Endothelial cell of umbilical vein (primary cell): ENCODE results near the gene BAMBI. TPM values are rescaled to one million over a fixed set of nuclear protein-coding genes. Genes with fewer than 3 reads are reported as not detected.

Experiments used
- BruUV-seq: library from RNA; stranded (reverse); fragments of 400-500 nt; replicated peaks from 2 replicates; lab custom pipeline; 2021; lab: Mats Ljungman, UMichigan
- CTCF ChIA-PET: fragments of 300-600, 350-600 bp; sonication (Branson Sonifier 250); formaldehyde crosslinking; loops from one replicate; lab custom pipeline; 2021; ENCODE audit warnings: antibody characterized with exemption, inconsistent platforms; lab: Charles Lee
- POLR2A ChIA-PET: fragments of 300-600, 350-600 bp; sonication (Branson Sonifier 250); formaldehyde crosslinking; loops from one replicate; lab custom pipeline; 2021; ENCODE audit warnings: antibody characterized with exemption, inconsistent platforms; lab: Charles Lee
- DNase-seq: peaks from one replicate; pipeline ENCODE4 v3.0.0-alpha.2; 2011; ENCODE audit warnings: low read depth, low spot score
- FAIRE-seq: peaks from 2 replicates; lab custom pipeline; 2011; peaks lifted over from hg19 to GRCh38; lab: Jason Lieb, UNC
- H2AFZ ChIP-seq: 2 replicates; pipeline ENCODE4 v1.6.0; 2012; ENCODE audit warnings: low read depth, low read length, control low read depth, inconsistent platforms
- H3K27ac ChIP-seq: 2 replicates; pipeline ENCODE4 v1.5.1; 2011; ENCODE audit warnings: low read depth, mild to moderate bottlenecking, control low read depth, low read length, moderate library complexity; ENCODE audit not compliant: insufficient read depth
- H3K27me3 ChIP-seq, 2 experiments: 2 replicates each; pipeline versions ENCODE4 v1.6.0 to v1.6.1; 2011; ENCODE audit warnings: low read length in 2 of 2, mixed read lengths in 1 of 2; ENCODE audit not compliant: control insufficient read depth in 2 of 2, insufficient read depth in 2 of 2
- H3K36me3 ChIP-seq, 2 experiments: 2 replicates in 1 of 2; 3 replicates in 1 of 2; pipeline ENCODE4 v1.5.1; 2011; ENCODE audit warnings: low read length in 2 of 2, mild to moderate bottlenecking in 1 of 2, moderate library complexity in 1 of 2; ENCODE audit not compliant: control insufficient read depth in 2 of 2, insufficient read depth in 2 of 2; ENCODE audit errors: extremely low read depth in 1 of 2
- H3K4me1 ChIP-seq: 3 replicates; pipeline ENCODE4 v1.5.1; 2011; ENCODE audit warnings: mild to moderate bottlenecking, low read length; ENCODE audit not compliant: control insufficient read depth, insufficient read depth; ENCODE audit errors: extremely low read depth
- H3K4me2 ChIP-seq: 2 replicates; pipeline ENCODE4 v1.6.1; 2011; ENCODE audit warnings: low read length, control low read depth, mixed read lengths; ENCODE audit not compliant: insufficient read depth
- H3K4me3 ChIP-seq, 3 experiments: fragments of 200-600 bp in 1 of 3; sonication (generic), shearing (Covaris generic) in 1 of 3; replicated peaks in 1 of 3; 2 replicates each; pipeline ENCODE4 v1.5.1; 2011 to 2016; ENCODE audit warnings: control low read depth in 3 of 3, low read length in 3 of 3, mild to moderate bottlenecking in 2 of 3, inconsistent platforms in 1 of 3, low read depth in 1 of 3, moderate library complexity in 1 of 3; ENCODE audit not compliant: insufficient read depth in 1 of 3
- H3K79me2 ChIP-seq: 2 replicates; pipeline ENCODE4 v1.6.0; 2012; ENCODE audit warnings: low read length, inconsistent platforms; ENCODE audit not compliant: control insufficient read depth, insufficient read depth
- H3K9ac ChIP-seq: replicated peaks from 2 replicates; pipeline ENCODE3; 2011; ENCODE audit warnings: low read length, control low read depth; ENCODE audit not compliant: insufficient read depth; ENCODE audit errors: extremely low read depth
- H3K9me1 ChIP-seq: replicated peaks from 3 replicates; pipeline ENCODE4 v1.6.0; 2011; ENCODE audit warnings: mild to moderate bottlenecking, low read length; ENCODE audit not compliant: control insufficient read depth, insufficient read depth; ENCODE audit errors: extremely low read depth
- H3K9me3 ChIP-seq: replicated peaks from 2 replicates; pipeline ENCODE4 v1.5.1; 2012; ENCODE audit warnings: low read length, inconsistent platforms; ENCODE audit not compliant: control insufficient read depth, insufficient read depth
- H4K20me1 ChIP-seq: replicated peaks from 2 replicates; pipeline ENCODE3; 2011; ENCODE audit warnings: mild to moderate bottlenecking, low read length; ENCODE audit not compliant: control insufficient read depth, insufficient read depth; ENCODE audit errors: extremely low read depth
- EZH2 ChIP-seq: IDR thresholded peaks from 2 replicates; pipeline ENCODE4 v1.6.1; 2012; ENCODE audit warnings: borderline replicate concordance, low read depth, mild to moderate bottlenecking, moderate library complexity, low read length, inconsistent platforms; ENCODE audit not compliant: severe bottlenecking
- FOS ChIP-seq: IDR thresholded peaks from 2 replicates; pipeline ENCODE4 v1.6.1; 2011; ENCODE audit warnings: mild to moderate bottlenecking, low read length, moderate library complexity, borderline replicate concordance; ENCODE audit not compliant: insufficient read depth
- GATA2 ChIP-seq: IDR thresholded peaks from 2 replicates; pipeline ENCODE4 v1.7.0; 2011; ENCODE audit warnings: low read depth, mild to moderate bottlenecking, moderate library complexity, mixed read lengths, low read length; ENCODE audit not compliant: insufficient read length, insufficient read depth
- JUN ChIP-seq: IDR thresholded peaks from 2 replicates; pipeline ENCODE4 v1.6.1; 2011; ENCODE audit warnings: borderline replicate concordance, low read depth; ENCODE audit not compliant: insufficient read length, insufficient read depth
- MYC ChIP-seq: IDR thresholded peaks from one replicate; pipeline ENCODE4 v1.6.1; 2011; ENCODE audit warnings: mild to moderate bottlenecking, low read depth, low read length
- POLR2A ChIP-seq: IDR thresholded peaks from 2 replicates; pipeline ENCODE4 v1.6.1; 2012; ENCODE audit warnings: low read depth, mild to moderate bottlenecking, control low read depth, low read length
- POLR2AphosphoS5 ChIP-seq: IDR thresholded peaks from 2 replicates; pipeline ENCODE4 v1.6.1; 2012; ENCODE audit warnings: low read depth, mild to moderate bottlenecking, control low read depth, low read length, moderate library complexity; ENCODE audit not compliant: insufficient read depth
- dilution Hi-C: fragments of 300-500 bp; cut with MboI; formaldehyde crosslinking; loops from one replicate; pipeline ENCODE4 v1.15.0; 2019; ENCODE audit warnings: low sequenced_read_pairs; ENCODE audit not compliant: extremely low pct_ligation_motif_present
- intact Hi-C: fragments of 100-400 bp; cut with micrococcal nuclease; formaldehyde crosslinking; loops from one replicate; pipeline ENCODE4 v1.10.0; 2022
- polyA plus RNA-seq, 4 experiments: library from polyadenylated mRNA; depleted of rRNA in 3 of 4; stranded (reverse) in 3 of 4; unstranded in 1 of 4; fragments of >200 nt; gene quantifications; 2 replicates each; pipeline versions ENCODE4 v1.2.1 to v1.2.3, GENCODE V29; 2011 to 2012; ENCODE audit warnings: missing spikeins in 1 of 4
- total RNA-seq: library from RNA; stranded (reverse); gene quantifications from 2 replicates; pipeline ENCODE4 v1.2.3, GENCODE V29; 2021
- TF ChIP-seq, protein P1 (sequence below), 2 donors: IDR thresholded peaks; 1 replicate in 1 of 2; 2 replicates in 1 of 2; pipeline ENCODE4 v1.5.1; 2011; ENCODE audit warnings: low read length in 2 of 2, mild to moderate bottlenecking in 2 of 2, moderate library complexity in 2 of 2, control low read depth in 1 of 2, inconsistent platforms in 1 of 2, low read depth in 1 of 2; ENCODE audit not compliant: insufficient read depth in 1 of 2; ENCODE audit errors: extremely low read depth in 1 of 2
- TF ChIP-seq, protein P2 (sequence below): IDR thresholded peaks from 2 replicates; pipeline ENCODE4 v1.6.1; 2011; ENCODE audit not compliant: insufficient read depth, insufficient read length

Gene BAMBI
- total and polyA plus RNA-seq, 2 donors (not counting 3 experiments of a cell fraction or from before 2014, with no cell fraction given) = 3.2 to 4.3 TPM

DNA sequence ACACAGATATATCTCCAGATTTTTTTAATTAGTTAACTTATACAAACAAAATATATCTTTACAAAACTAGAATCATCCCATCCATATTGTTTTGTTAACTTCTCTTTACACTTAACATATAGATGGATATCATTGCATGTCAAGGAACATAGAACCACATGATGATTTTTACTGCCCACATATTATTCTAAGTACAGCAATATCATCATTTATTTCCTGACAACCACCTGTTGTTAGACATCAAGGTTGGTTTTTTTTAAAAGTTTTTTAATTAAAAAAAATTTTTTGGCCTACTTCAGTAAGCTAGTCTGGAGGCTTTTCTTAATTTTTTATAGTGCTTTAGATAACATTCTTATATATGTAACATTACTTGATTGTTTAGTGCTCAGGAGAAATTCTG, 38.9 kb upstream of the BAMBI start:
- dilution Hi-C loops = no loop called here

More for the DNA sequence above, 38.9 kb upstream of the BAMBI start:
- no peaks in the 10 kb centered on the region for H4K20me1 ChIP-seq
- POLR2A ChIA-PET = no interaction called here
- no peak overlapping the region for H2AFZ ChIP-seq
- H3K9ac ChIP-seq = no peak overlapping the region
- FAIRE-seq (no peak), DNase-seq (no peak)
- no peaks in the 10 kb centered on the region for H3K9me1 ChIP-seq
- no peaks in the 10 kb centered on the region for H3K9me3 ChIP-seq
- no peaks in the 10 kb centered on the region for H3K4me1 ChIP-seq
- H3K4me3 ChIP-seq = no peak overlapping the region
- no peak overlapping the region for H3K27ac ChIP-seq
- no peak overlapping the region for H3K4me2 ChIP-seq
- H3K27me3 ChIP-seq = peaks cover 0 to under 1% of the 10 kb centered on the region in 2 experiments
- no TSS peak for BruUV-seq
- no peaks in the 10 kb centered on the region for H3K79me2 ChIP-seq
- no peaks in the 10 kb centered on the region for H3K36me3 ChIP-seq
- TF ChIP-seq POLR2AphosphoS5 (no peak), JUN (no peak), GATA2 (no peak), MYC (no peak), EZH2 (no peak), POLR2A (no peak), FOS (no peak)
- TF ChIP-seq, protein P1, sequence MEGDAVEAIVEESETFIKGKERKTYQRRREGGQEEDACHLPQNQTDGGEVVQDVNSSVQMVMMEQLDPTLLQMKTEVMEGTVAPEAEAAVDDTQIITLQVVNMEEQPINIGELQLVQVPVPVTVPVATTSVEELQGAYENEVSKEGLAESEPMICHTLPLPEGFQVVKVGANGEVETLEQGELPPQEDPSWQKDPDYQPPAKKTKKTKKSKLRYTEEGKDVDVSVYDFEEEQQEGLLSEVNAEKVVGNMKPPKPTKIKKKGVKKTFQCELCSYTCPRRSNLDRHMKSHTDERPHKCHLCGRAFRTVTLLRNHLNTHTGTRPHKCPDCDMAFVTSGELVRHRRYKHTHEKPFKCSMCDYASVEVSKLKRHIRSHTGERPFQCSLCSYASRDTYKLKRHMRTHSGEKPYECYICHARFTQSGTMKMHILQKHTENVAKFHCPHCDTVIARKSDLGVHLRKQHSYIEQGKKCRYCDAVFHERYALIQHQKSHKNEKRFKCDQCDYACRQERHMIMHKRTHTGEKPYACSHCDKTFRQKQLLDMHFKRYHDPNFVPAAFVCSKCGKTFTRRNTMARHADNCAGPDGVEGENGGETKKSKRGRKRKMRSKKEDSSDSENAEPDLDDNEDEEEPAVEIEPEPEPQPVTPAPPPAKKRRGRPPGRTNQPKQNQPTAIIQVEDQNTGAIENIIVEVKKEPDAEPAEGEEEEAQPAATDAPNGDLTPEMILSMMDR (IDR thresholded peaks at IDR 0.05; ENCODE audit: extremely low read depth in 1 of 2, insufficient read depth in 1 of 2, low read depth in 1 of 2, low read length in 2 of 2) = no peak
- TF ChIP-seq, protein P2, sequence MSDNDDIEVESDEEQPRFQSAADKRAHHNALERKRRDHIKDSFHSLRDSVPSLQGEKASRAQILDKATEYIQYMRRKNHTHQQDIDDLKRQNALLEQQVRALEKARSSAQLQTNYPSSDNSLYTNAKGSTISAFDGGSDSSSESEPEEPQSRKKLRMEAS = no peak
- intact Hi-C loops = no loop called here
- CTCF ChIA-PET = interaction anchor here (3.8 kb wide), 1 partner anchor 11 kb away, joined by 19 read pairs; no protein-coding TSS in a partner anchor
